PC-9 (cell line): Measurements from ENCODE around the gene ANGPTL1. TPM values are rescaled to one million over a fixed set of nuclear protein-coding genes. Genes with fewer than 3 reads are reported as not detected.

ENCODE experiments used
- BruUV-seq: library from RNA; stranded (reverse); fragments of 400-500 nt; replicated peaks from 2 replicates; lab custom pipeline; 2021; lab: Mats Ljungman, UMichigan
- CTCF ChIA-PET: fragments of 300-600 bp; sonication (Branson Sonifier 250); formaldehyde crosslinking; loops from one replicate; lab custom pipeline; 2022; ENCODE audit warnings: antibody characterized with exemption; lab: Charles Lee
- POLR2A ChIA-PET: fragments of 300-600 bp; sonication (Branson Sonifier 250); formaldehyde crosslinking; loops from one replicate; lab custom pipeline; 2022; ENCODE audit warnings: antibody characterized with exemption; ENCODE audit not compliant: unreplicated experiment; lab: Charles Lee
- DNase-seq, 2 experiments: peaks; one replicate each; pipeline versions ENCODE4 v3.0.0 to v3.0.0-alpha.2; 2015 to 2022; ENCODE audit warnings: mixed read lengths in 1 of 2
- H2AFZ ChIP-seq: fragments of 200-600 bp; sonication (generic); 2 replicates; pipeline ENCODE4 v1.8.1; 2017; ENCODE audit warnings: antibody characterized with exemption
- H3F3A ChIP-seq: fragments of 200-600 bp; sonication (generic); 2 replicates; pipeline ENCODE4 v1.8.1; 2017; ENCODE audit warnings: antibody characterized with exemption, mild to moderate bottlenecking, low read depth; ENCODE audit not compliant: insufficient read depth
- H3K27ac ChIP-seq: fragments of 200-600 bp; sonication (generic); 2 replicates; pipeline ENCODE4 v1.6.1; 2016; ENCODE audit warnings: mixed run types
- H3K27me3 ChIP-seq: fragments of 200-600 bp; sonication (generic); 2 replicates; pipeline ENCODE4 v1.6.1; 2016; ENCODE audit warnings: low read depth, mixed run types; ENCODE audit not compliant: insufficient read depth
- H3K36me3 ChIP-seq: fragments of 200-600 bp; sonication (generic); 2 replicates; pipeline ENCODE4 v1.6.1; 2016; ENCODE audit warnings: low read depth, mixed run types
- H3K4me1 ChIP-seq: fragments of 200-600 bp; sonication (generic); replicated peaks from 2 replicates; pipeline ENCODE4 v1.6.1; 2016; ENCODE audit warnings: mixed run types; ENCODE audit not compliant: insufficient read depth
- H3K4me2 ChIP-seq: fragments of 200-600 bp; sonication (generic); 2 replicates; pipeline ENCODE4 v1.6.1; 2017; ENCODE audit warnings: mixed run types
- H3K4me3 ChIP-seq: fragments of 200-600 bp; sonication (generic); 2 replicates; pipeline ENCODE4 v1.6.1; 2016; ENCODE audit warnings: mixed run types
- H3K79me2 ChIP-seq: fragments of 200-600 bp; sonication (generic); 2 replicates; pipeline ENCODE4 v1.6.1; 2017; ENCODE audit warnings: low read depth, mixed run types
- H3K9me2 ChIP-seq: fragments of 200-600 bp; sonication (generic); 2 replicates; pipeline ENCODE4 v1.8.1; 2017; ENCODE audit warnings: mild to moderate bottlenecking; ENCODE audit not compliant: insufficient read depth
- H3K9me3 ChIP-seq: fragments of 200-600 bp; sonication (generic); 2 replicates; pipeline ENCODE4 v1.8.1; 2016; ENCODE audit warnings: low read depth; ENCODE audit not compliant: insufficient read depth
- H4K20me1 ChIP-seq: fragments of 200-600 bp; sonication (generic); 2 replicates; pipeline ENCODE4 v1.8.1; 2017; ENCODE audit not compliant: insufficient read depth
- CTCF ChIP-seq: fragments of 200-600 bp; sonication (generic); conservative IDR thresholded peaks from 2 replicates; pipeline ENCODE4 v1.6.1; 2017; ENCODE audit warnings: mixed run types, antibody characterized with exemption, mild to moderate bottlenecking, moderate library complexity
- EZH2 ChIP-seq: fragments of 200-600 bp; sonication (generic); IDR thresholded peaks from 2 replicates; pipeline ENCODE4 v1.8.0; 2017; ENCODE audit warnings: antibody characterized with exemption, low read depth
- intact Hi-C: fragments of 100-400 bp; cut with micrococcal nuclease; formaldehyde crosslinking; loops from one replicate; pipeline ENCODE4 v1.10.0; 2022; ENCODE audit not compliant: unreplicated experiment
- total RNA-seq: library from RNA; stranded (reverse); gene quantifications from 2 replicates; pipeline ENCODE4 v1.2.3, GENCODE V29; 2021

The ANGPTL1 gene
- total RNA-seq, 1 experiment from 2014 or later: not detected

DNA sequence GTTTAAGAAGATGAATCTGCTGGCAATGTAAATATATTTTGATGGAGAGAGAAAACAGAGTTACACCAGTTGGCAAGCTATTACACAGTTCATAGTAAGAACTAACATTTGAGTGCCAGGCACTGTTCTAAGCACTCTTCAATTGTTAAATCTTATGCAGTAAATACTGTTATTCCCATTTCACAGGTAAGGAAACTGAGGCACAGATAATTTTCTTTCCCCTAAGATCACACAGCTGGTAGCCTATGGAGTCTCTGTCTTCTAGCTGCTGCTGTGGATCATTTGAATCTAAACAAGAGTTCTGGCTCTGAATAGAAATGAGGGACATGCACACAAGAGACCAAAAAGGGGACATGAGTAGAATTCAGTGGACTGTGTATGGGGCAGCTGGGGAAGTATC lies 8.0 kb downstream of the ANGPTL1 start:
- TF ChIP-seq EZH2 (no peak), CTCF (no peak)
- H3K9me2 ChIP-seq: no peaks in the 10 kb centered on the region
- no TSS peak for BruUV-seq
- no peak overlapping the region for H3K27ac ChIP-seq
- H3K4me3 ChIP-seq: no peak overlapping the region
- 0 out of 2 replicates have a peak, but pooled peaks cover 5% of the 10 kb centered on the region for H3F3A ChIP-seq
- H2AFZ ChIP-seq: no peak overlapping the region
- intact Hi-C loops: no loop called here
- no peaks in the 10 kb centered on the region for H4K20me1 ChIP-seq
- POLR2A ChIA-PET: no interaction called here
- CTCF ChIA-PET: no interaction called here
- DNase-seq: no peak
- 0 out of 2 replicates have a peak, but pooled peaks cover 3% of the 10 kb centered on the region for H3K36me3 ChIP-seq
- H3K27me3 ChIP-seq: no peaks in the 10 kb centered on the region
- no peaks in the 10 kb centered on the region for H3K4me1 ChIP-seq
- no peaks in the 10 kb centered on the region for H3K9me3 ChIP-seq
- H3K79me2 ChIP-seq: no peaks in the 10 kb centered on the region
- no peak overlapping the region for H3K4me2 ChIP-seq

- 0 out of 2 replicates have a peak, but pooled peaks cover 6% of the 10 kb centered on the region for H3F3A ChIP-seq
- no peak overlapping the region for H3K27ac ChIP-seq
- 0 out of 2 replicates have a peak, but pooled peaks cover under 1% of the 10 kb centered on the region for H3K36me3 ChIP-seq
- ChIA-PET CTCF (no interaction called here), POLR2A (no interaction called here)
- no peaks in the 10 kb centered on the region for H4K20me1 ChIP-seq
- no peak overlapping the region for H3K4me2 ChIP-seq
- no peaks in the 10 kb centered on the region for H3K27me3 ChIP-seq
- no peaks in the 10 kb centered on the region for H3K9me2 ChIP-seq
- DNase-seq: no peak
- no peaks in the 10 kb centered on the region for H3K79me2 ChIP-seq
- H3K9me3 ChIP-seq: no peaks in the 10 kb centered on the region
- no TSS peak for BruUV-seq
- no peak overlapping the region for H3K4me3 ChIP-seq
- intact Hi-C loops: no loop called here
- no peaks in the 10 kb centered on the region for H3K4me1 ChIP-seq
- TF ChIP-seq CTCF (no peak), EZH2 (no peak)
- no peak overlapping the region for H2AFZ ChIP-seq
Measured at GRCh38 chr1:178862416-178862815, 8.5 kb downstream of the ANGPTL1 start.

DNA sequence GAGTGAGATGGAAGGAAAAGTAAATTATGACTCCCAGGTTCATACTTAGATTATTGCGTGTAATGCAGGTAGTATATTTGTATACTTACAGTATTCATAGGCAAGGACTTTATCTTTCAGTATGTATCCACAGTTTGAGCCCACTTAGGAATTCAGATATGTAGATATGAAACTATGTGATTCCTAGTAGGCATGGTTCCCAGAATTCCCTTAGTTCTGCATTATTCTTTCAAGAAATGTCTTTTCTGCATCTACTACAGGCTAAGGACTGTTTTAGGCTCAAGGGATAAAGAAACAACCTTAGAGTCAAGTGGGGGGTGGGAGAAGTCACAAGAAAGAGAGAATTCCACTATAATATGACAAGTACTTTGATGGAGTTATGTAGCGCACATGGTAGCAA lies 13.8 kb downstream of the ANGPTL1 start:
- ChIA-PET CTCF (no interaction called here), POLR2A (no interaction called here)
- H3F3A ChIP-seq: 0 out of 2 replicates have a peak, but pooled peaks cover 15% of the 10 kb centered on the region
- H3K27me3 ChIP-seq: no peaks in the 10 kb centered on the region
- no peak overlapping the region for H3K27ac ChIP-seq
- H3K4me3 ChIP-seq: no peak overlapping the region
- no peaks in the 10 kb centered on the region; the same call in 1 of the 2 replicates for H3K9me2 ChIP-seq
- no peak for DNase-seq
- no peaks in the 10 kb centered on the region for H3K79me2 ChIP-seq
- no TSS peak for BruUV-seq
- H3K4me1 ChIP-seq: no peaks in the 10 kb centered on the region
- TF ChIP-seq CTCF: no peak
- TF ChIP-seq EZH2: no peak
- no peak overlapping the region for H2AFZ ChIP-seq
- H3K36me3 ChIP-seq: peaks cover 11% of the 10 kb centered on the region; the same call in 1 of the 2 replicates
- H3K9me3 ChIP-seq: peaks cover 6% of the 10 kb centered on the region; the same call in 1 of the 2 replicates
- no peak overlapping the region for H3K4me2 ChIP-seq
- intact Hi-C loops: no loop called here
- no peaks in the 10 kb centered on the region for H4K20me1 ChIP-seq
